Superior temporal gyrus (tissue), 1 donor: ENCODE data around the gene MEF2B.
"Not testable (repeated sequence)": the region's sequence is repeated elsewhere in the genome, so short reads cannot be mapped to it uniquely, and the experiment has no call there.

Experiments
- DNase-seq: peaks from one replicate; pipeline ENCODE4 v3.0.0-alpha.2; 2016; ENCODE audit errors: extremely low spot score

The MEF2B gene

DNA sequence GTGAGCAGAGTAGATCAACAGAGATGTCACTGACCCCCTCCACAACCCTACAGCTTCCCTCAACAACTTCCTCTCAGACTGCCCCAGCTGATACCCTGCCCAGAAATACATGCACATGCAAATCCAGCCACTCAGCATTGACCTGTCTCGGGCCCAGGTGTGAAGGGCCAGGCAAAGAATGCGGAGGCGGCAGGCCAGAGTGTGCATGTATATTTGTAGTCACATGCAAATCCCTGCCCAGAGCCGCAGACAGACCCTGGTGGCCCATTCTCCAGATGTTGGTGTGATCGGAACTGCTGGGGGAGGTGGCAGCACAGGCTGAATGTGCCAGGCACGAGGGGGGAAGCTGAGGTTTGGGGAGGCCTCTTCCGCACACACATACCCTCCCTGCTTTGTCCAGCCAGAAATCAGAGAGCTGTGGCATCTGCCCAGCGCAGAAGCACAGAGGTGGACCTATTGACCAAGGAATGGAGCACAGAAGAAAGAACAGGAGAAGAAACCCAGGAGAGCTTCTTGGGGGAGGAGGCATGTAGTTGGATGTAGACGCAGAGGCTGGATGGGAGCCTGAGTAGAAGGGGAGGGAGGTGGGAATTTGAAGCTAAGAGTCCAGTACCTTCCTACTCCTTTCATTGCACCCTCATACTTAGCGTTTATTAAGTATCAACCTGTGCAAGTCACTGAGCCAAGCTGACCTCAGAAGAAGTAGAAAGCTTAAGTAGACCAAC, 14.4 kb downstream of the MEF2B start:
- no peak for DNase-seq

DNA sequence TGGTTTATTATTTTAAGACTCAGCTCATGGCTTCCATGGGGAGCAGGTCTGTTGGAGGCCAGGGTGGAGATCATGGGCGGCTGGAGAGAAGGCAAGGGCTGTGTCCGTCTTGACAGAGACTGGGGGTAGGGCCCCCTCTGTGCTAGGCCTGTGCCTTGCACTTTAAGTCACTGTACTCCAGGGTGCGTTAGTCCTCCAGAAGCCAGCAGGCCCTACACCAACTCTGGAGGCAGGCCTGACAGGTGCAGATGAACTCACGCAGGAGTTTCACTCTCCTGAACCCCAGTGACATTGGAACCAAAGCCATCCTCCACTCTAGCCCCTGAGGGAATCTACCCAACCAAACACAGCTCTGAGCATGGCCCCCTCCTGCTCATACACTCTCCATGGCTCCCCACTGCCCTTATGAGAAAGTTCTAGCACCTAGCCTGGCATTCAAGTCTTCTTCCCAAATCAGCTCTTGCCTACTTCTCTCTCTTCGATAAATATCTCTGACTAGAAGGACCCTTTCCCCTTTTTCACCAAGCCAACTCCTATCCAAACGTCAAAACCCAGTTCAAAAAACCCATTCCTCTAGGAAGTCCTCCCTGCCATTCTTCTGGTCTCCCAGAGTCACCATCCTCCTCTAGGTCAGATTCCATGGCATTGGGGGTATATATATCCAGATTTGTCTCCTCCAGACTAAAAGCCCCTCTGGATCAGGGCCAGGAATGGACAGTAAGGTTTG, 15.1 kb downstream of the MEF2B start:
- DNase-seq: no peak

DNA sequence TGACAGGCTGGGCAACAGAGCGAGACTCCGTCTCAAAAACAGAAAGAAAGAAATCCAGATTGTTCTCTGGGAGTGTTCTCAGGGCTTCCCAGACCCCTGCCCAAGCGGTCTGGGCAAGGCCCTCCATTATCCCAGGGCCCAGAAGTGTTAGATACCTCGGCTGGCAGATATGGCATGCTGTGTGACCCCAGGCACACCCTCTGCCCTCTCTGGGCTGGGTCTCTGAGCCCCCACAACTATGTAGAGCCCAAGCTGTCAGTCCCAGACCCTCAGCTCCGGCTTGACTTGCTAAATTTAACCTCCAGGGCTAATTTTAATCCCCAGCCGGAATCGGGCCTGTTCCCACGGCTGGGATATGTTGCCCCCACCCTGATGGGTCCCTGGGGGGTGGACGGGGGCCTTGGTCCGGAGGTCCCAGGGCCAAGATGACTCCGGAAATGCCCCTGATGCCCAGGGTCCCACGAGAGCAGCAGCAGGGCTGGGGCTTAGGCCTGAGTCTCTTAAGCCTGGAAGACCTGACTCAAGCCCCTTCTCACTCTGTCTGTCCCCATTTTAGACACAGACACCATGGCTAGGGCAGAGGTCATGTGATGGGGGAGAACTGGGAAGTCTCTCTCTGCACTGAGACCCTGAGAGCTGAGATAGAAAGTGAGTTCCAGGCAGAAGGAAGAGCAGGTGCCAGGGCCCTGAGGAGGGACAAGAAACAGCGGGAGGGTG, 17.2 kb downstream of the MEF2B start:
- no peak for DNase-seq

DNA sequence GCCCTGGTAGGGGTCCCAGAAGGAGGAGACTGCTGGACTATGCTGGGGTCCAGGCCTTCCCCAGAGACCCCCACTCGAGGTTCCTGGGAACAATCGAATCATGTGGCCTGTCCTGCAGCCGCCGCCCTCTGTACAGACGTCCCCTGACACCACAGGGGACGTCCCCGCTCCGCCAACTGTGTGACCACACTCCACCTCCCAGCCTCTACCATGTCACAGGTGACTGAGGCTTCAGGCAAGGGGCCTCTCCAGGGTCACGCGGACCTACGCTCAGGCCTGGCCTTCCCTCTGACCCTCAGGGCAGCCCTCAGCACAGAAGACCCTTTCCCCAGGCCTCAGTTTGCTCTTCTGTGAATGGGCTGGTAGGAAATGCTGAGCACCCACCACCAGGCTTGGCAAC, 18.6 kb downstream of the MEF2B start:
- no peak for DNase-seq

DNA sequence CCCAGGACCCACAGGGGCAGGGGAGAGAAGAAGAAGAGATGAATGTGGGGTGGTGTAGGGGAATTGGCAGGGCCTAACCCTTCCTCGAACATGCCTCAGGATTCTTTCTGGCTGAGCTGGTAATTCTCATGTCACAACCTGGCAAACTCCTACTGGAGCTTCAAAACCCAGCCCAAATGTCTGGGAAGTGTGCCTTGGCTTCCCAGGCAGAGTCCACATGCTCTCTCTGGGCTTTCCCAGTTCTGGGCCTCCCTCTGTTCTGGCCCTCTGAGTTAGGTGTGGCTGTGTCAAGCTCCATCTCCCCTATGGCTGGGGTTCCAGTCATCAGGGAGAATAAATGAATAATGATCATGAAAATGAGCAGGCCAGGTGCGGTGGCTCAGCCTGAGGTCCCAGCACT, 20.6 kb downstream of the MEF2B start:
- DNase-seq: no peak

DNA sequence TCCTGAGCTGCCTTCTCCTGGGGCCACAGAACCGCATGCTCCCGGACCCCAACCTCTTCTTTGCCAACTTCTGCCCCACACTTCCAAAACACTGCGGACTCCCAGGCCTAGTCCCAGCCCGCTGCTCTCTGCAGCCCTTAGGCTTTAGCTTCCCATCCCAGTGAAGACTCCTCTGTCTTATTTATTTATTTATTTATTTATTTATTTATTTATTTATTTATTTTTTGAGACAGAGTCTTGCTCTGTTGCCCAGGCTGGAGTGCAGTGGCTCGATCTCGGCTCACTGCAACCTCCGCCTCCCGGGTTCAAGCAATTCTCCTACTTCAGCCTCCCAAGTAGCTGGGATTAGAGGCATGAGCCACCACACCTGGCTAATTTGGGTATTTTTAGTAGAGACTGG, 21.6 kb downstream of the MEF2B start:
- DNase-seq: not testable (repeated sequence)

DNA sequence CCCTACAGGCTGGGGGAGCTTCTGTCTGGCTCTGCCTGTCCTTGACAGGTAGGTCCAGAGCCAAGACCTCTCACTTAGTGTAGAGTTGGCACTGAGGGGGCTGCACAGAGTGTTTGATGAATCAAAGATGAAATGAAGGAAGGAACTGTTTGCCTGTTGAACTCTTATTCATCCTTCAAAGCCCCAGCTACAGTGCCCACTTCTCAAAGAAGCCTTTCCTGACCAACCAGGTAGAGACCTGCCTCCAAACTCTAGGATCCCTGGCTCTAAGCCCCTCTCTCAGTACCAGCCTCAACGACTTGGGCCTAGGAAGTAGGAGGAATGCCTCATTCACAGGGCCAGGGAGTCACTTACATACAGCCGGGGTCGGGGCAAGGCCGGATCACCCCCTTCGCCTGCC, 22.7 kb downstream of the MEF2B start:
- no peak for DNase-seq

DNA sequence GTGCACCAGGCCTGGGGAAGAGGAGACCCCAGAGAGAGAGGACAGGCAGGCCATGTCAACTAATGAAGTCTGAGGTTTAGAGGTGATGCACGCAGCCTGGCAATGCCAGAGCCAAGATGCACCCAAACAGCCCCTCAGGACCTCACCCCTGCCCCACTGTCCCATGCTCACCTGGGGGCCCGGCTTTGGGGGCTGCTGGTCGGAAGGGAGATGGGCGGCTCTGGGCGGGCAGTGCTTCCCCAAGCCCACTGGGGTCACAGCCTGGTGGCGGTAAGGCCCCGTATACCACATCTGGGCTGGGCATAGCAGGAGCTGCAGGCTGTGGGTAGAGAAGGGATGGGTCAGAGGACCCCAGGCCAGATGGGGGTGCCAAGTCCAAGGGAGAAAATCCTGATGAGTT, 23.2 kb downstream of the MEF2B start:
- DNase-seq: no peak

DNA sequence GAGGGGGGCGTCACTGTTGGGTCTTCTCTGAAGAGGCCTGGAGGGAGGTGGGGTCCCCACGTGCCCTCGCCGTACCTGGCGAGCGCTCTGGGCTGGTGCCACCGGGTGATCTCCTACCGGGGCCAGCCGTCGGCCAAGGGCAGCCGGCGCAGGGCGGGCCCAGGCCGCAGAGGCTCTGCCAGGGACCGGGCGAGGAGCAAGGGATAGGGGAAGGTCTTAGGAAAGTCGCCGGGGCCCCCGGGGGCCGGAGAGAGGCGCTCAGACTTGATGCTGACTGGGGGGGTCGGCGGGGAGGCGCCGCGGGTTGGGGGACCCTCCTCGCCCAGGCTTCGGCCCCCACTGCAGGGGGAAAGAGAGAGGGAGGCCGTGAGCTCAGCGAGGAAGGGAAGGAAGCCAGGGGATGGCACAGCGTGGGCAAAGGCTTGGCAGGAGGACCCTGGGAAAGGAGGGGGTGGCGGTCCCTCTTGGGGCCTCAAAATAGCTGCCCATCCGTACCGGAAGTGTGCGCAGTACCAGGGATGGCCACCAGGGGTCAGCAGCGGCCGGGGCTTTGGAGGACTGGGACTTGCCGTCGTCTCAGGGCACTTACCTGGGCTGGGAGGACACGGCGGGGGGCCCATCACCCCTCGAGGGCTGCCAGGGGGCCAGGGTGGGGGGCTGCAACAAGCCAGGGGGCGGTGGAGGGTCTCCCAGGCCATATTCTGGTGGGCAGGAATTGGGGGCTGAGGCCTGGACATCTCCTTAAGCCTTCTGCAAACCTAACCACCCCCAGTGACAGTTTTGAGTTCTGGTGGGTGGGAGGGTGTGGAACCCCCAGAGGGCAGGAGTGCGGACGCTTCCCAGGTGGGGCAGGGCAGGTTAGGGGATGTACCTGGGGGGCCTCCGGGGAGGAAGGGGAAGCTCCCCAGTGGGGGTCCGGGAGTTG, 24.1 kb downstream of the MEF2B start:
- peak; percentile 70 for DNase-seq

DNA sequence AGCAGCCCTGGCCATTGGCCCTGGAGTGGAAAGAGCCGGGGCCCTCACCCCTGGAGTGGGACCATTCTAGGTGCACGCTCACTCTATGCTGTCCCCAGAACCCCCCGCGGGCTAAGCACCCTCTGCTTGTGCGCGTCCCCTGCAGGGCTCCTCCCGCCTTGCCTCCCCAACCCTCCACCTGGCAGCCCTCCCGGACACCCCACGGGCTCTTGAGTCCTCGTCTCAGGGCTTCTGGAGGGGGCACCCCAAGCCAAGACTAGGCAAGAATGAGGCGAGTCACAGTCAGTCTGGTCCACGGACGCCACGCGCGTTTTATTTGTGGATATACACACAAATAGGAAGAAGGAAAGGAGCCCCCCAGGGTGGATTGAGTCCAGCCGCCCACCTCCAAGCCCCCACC, 24.8 kb downstream of the MEF2B start:
- DNase-seq: no peak

DNA sequence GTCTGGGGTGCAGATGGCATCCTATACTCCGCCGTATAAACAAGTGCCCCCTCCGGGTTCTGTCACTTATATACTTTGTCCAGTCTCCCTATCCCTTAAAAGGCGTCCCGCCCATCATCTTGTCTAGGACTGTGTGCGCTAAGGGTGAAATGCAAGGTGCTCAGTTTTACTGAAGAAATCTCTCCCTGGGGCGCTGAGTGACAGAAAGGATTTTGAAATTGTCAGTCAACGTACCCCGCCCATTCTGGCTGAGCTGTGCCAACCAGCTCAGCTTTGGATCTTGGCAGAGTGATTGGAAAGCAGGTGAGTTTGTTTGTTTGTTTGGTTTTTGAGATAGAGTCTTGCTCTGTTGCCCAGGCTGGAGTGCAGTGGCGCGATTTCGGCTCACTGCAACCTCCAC, 27.7 kb downstream of the MEF2B start:
- DNase-seq: no peak

DNA sequence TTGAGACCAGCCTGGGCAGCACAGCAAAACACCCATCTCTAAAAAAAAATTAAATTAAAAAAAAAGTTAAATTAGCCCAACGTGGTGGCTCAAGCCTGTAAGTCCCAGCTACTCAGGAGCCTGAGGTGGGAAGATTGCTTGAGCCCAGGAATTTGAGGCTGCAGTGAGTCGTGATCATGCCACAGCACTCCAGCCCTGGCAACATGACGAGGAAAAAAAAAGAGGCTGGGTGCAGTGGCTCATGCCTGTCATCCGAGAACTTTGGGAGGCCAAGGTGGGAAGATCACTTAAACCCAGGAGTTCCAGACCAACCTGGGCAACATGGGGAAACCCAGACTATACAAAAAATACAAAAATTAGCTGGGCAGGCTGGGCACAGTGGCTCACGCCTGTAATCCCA, 29.6 kb downstream of the MEF2B start:
- DNase-seq: no peak

DNA sequence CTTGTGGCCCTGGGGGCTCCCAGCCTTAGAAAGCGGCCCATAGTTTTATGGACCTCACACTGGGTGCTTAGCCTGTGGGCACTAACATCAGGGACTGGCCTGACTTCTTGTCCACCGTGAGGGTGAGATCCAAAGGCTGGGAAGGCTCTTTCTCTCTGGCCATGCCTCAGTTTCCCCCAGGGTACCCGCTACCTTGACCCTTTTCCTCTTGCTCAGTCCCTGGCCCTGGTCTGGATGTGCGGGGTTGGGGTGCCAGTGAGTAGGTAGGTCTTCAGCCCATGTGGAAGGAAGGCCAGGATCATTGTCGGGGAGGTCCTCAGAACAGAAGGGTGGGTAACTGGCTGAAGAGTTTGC, 30.2 kb downstream of the MEF2B start:
- DNase-seq: no peak

DNA sequence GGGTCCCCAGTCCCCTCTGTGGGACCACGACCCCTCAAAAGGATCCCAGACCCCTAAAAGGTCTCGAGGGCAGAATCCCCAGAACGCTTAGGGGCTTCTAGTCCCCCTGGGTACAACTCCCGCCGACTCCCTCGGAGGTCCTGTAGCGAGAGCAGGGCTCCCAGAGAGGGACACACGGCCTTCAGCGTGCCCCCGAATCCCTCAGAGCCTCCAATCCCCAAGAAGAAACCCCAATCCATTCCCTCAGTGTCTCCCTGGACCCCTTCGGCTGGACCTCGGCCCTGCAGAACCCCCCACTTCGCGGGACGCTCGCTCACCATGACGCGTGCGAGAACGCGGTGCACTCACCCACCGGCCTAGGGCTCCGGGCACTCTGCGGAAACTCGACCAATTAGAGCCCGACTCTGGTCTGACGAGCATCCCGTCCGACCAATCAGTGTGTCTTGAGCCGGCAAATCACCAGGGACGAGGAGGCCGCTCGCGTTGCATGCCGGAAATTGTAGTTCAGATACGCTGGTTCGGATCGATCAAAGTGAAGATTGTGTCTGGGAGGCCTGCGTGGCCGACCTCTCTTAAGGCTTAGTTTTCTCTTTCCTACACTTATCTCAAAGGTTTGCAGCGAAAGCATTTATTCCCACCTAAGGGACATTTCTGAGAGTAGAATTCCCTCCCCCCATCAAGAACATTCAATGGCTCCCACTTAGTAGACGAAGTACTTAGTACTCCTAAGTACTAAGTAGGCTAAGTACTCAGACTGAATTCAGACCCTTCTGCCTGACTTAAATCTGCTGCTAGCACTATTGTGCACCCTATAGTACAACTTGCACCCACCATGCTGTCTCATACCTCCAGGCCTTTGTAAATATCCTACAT, 31.7 kb downstream of the MEF2B start, which contains the start of gene TMEM161A:
Gene TMEM161A, minus strand, starts transcription at position 370 of the 873 bp plus-strand sequence. Its CDS starts 50 bp downstream, at position 320.
- peak; percentile 99 for DNase-seq

DNA sequence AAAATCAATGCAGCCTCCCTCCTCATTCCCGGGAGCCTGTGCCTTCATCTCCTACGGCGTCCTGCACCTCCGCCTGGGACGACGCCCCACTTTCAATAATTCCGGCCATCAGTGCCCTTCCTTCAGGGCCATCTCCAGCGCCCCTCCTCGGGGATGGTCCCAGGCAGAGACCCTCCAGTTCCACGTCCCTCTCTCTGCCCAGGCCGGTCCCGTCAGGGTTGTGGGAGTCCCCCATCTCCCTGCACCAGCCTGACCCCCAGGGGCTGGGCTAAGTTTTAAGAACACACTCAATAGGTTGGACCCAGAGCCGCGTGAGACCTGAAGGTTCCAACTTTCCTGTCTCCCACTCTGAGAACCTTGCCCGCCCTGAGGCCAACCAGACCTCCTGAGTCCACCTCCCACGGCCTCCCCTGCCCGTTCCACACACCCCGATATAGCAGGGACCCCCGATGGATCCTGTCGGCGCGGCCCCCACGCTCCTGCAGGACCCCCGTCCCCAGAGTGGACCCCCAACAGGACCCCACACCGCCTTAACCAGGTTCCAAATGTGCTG, 32.4 kb downstream of the MEF2B start:
- DNase-seq: no peak

DNA sequence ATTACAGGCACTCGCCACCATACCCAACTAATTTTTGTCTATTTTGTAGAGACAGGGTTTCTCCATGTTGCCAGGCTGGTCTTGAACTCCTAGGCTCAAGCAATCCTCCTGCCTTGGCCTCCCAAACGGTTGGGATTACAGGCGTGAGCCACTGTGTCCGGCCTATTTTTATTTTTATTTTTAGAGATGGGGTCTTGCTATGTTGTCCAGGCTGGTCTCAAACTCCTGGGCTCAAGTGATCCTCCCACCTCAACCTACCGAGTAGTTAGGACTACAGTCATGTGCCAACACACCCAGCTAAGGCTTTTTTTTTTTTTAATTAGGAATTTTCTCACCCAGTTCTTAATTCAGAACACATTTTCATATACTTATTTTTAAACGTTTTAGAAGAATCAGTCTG, 34.4 kb downstream of the MEF2B start:
- DNase-seq: not testable (repeated sequence)

DNA sequence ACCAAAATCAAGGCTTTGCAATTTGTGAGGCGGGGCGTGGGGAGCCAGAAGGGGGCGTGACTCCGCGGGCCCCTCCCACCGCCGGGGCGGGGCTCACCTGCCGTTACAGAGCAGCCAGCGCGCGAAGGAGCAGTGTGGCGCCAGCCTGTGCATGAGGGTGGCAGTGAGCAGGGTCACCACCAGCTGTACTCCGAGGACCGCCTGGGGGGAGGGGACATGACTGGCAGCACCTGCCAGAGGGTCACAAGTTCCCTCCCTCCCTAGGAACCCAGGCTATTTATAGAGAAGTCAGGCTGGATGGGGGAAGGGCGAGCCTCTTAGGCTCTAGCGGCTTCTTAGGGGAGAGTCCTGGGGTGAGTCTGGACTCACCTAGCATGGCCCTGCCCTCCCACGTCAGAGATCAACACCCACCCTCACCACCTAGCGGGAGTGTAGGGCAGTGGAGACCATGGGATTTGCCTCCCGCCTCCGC, 35.3 kb downstream of the MEF2B start:
- DNase-seq: no peak

DNA sequence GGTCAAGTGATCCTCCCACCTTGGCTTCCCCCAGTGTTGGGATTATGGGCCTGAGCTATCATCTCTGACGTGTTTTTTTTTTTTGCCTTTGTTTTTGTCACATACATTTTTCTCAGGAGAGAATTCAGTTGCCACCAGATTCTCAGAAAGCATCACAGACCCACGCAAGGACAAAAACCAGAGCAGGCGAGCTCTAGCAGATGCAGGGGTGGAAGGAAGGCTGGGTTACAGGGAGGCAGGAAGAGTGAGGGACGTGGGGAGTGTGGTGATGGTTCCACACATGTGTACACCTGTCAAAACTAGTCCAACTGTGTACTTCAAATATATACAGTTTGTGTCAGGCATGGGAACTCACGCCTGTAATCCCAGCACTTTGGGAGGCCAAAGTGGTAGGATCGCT, 36.1 kb downstream of the MEF2B start:
- DNase-seq: no peak

DNA sequence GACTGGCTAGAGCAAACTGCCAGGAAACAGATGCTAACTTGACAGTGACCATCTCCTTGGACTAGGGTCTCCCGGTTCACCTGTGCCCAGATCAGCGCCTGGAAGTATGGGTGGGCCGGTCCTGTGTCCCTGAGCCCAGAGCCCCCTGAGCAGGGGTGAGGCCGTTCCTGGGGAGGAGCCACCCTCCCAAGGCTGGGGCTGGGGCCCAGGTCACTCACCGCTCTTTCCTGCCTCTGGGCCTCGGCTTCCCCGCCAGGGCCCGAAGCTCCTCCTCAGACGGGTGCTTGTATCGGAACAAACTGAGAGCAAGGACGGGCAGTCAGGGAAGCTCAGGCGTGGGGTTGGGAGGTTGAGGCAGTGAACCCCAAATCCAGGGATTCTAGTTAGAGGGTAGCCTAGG, 37.2 kb downstream of the MEF2B start:
- DNase-seq: no peak

DNA sequence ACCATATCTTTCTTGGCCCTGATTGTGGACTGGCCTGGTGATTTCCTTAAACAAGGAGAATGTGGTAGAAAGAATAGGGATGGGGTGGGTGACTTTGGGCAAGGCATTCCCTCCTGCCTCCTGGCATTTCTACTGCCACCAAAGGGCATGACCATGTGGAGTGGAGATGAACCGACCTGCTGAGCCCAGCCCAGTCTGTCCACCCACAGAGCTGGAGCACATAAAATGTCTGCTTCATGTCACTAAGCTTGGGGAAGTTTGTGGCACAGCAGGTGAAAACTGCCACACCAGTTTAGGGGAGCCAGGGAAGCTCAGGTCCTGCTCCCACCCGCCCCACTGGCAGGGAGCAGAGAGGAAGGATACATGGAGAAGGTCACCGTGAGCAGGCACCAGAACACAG, 38.1 kb downstream of the MEF2B start:
- DNase-seq: no peak
